Fibroblast of mammary gland (primary cell): Measurements from ENCODE around the gene PRAF2.

ENCODE experiments used
- DNase-seq: peaks from one replicate; pipeline ENCODE4 v3.0.0-alpha.2; 2010; ENCODE audit warnings: low read depth
- H3K4me3 ChIP-seq: 2 replicates; pipeline ENCODE4 v1.5.1; 2011; ENCODE audit warnings: low read depth, mild to moderate bottlenecking, low read length, moderate library complexity; ENCODE audit not compliant: control insufficient read depth
- TF ChIP-seq, protein P1 (sequence below): conservative IDR thresholded peaks from 2 replicates; pipeline ENCODE4 v1.5.1; 2011; ENCODE audit warnings: low read depth, low read length, inconsistent platforms; ENCODE audit not compliant: control insufficient read depth, insufficient read depth

Gene PRAF2

GRCh38 chrX:49053223-49054072 is 20.4 kb downstream of the PRAF2 start:
- TF ChIP-seq, protein P1, sequence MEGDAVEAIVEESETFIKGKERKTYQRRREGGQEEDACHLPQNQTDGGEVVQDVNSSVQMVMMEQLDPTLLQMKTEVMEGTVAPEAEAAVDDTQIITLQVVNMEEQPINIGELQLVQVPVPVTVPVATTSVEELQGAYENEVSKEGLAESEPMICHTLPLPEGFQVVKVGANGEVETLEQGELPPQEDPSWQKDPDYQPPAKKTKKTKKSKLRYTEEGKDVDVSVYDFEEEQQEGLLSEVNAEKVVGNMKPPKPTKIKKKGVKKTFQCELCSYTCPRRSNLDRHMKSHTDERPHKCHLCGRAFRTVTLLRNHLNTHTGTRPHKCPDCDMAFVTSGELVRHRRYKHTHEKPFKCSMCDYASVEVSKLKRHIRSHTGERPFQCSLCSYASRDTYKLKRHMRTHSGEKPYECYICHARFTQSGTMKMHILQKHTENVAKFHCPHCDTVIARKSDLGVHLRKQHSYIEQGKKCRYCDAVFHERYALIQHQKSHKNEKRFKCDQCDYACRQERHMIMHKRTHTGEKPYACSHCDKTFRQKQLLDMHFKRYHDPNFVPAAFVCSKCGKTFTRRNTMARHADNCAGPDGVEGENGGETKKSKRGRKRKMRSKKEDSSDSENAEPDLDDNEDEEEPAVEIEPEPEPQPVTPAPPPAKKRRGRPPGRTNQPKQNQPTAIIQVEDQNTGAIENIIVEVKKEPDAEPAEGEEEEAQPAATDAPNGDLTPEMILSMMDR, result no peak
- peak overlapping the region; percentile 30 for H3K4me3 ChIP-seq
- DNase-seq, result peak; percentile 28

- H3K4me3 ChIP-seq, result peak overlapping the region; percentile 29
- TF ChIP-seq, protein P1, result no peak
- no peak for DNase-seq
These were observed 29.9 kb downstream of the PRAF2 start for GRCh38 chrX:49043987-49044281.

GRCh38 chrX:49043220-49043986 is 30.4 kb downstream of the PRAF2 start, which contains the start of gene TFE3:
TFE3 (minus strand) TSS chrX:49043357; CDS start chrX:49043226, 131 bp downstream.
- DNase-seq, result peak; percentile 98
- TF ChIP-seq, protein P1, result peak; percentile 43
- peak within 1 kb of the TSS; percentile 77 for H3K4me3 ChIP-seq

- no peak for DNase-seq
- TF ChIP-seq, protein P1, result no peak
- H3K4me3 ChIP-seq, result peak overlapping the region; percentile 77
These were observed 31.1 kb downstream of the PRAF2 start for GRCh38 chrX:49042581-49043219.

DNA sequence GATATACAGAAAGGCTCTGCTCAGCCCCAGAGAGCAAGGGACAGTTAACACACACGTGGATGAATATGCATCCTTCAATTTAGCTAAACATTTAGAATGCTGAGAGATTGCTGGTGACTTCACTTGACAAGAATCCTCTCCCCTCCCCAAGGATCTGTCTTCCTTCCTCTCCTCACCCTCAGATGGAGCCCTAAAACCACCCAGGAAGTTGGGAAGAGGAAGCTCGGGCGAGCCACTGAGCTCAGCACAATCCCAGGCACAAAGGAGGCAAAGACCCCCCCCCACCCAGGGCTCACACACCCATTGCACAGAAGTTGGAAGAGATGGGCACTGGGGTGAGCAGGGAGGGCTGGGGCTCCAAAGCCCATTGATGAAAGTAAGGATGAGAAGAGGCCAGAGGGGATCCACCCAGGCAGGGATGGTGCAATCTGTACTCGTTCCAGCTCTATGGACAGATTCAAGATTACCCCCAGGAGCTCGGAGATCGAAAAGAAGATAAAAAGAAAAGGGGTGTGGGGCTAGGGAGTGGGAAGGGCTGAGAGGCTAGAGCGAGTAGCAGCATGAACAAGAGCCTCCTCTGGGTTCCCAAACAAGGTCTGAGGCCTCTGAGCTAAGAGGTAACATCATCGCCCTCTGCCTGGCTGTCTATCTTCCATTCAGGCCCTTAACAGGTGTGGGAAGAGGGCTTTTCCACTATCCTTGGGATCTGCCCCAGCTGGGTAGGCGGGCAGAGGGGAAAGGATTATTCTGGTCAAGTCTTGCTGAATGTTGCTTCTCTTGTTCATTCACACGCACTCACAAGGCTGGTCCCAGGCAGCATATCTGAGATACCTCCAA is 31.8 kb downstream of the PRAF2 start:
- H3K4me3 ChIP-seq, result peak overlapping the region; percentile 77
- TF ChIP-seq, protein P1, result no peak
- DNase-seq, result peak; percentile 68
